ENCODE measurements around the gene DLG4. TPM values are rescaled to one million over a fixed set of nuclear protein-coding genes. Genes with fewer than 3 reads are reported as not detected.

DLG4 gene
- total and polyA plus RNA-seq, 2 donors (not counting 3 experiments of a cell fraction or from before 2014, with no cell fraction given) = 14.9 to 34.6 TPM

DNA sequence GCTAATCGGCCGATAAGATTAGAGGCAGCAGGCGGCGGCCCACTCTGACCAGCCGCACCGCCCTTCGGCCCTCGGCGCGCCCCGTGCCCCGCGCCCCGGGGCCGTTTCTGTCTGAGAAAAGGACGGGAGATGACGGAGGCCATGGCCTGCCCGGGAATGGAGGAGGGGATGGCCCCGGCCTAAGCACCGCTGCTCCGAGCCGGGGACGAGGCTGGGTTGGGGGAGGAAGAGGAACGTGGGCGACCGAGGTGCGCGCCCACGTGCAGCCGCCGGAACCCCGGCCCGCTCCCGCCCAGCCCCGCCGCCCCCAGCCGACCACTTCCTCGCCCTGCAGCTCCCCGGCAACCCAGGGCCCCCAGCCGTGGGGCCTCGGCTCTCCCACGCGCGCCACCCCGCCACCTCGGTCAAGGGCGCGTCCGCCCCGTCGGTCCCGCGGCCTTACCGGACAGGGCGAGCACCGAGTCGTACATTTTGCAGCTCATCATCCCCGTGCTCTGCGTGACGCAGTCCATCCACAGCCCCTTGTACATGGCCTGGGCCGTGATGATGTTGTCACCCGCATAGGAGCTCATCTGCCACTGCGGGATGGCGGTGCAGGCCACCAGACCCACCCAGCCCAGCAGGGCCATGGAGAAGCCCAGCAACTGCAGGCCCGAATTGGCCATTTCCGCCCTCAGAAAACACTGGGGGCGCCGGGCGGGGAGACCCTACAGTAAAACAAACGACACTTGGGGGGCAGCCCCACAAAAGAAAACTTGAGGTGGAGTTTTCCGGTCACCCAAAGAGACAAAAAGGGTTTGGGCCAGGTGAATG is 41.9 kb upstream of the DLG4 start:
- Histone ChIP-seq H4K20me1 (replicated peaks; ENCODE audit: control insufficient read depth, extremely low read depth, insufficient read depth, low read length) (no peaks in the 10 kb centered on the region), H3K27me3 (ENCODE audit: control insufficient read depth in 2 of 2, insufficient read depth in 2 of 2, low read length in 2 of 2) (no peaks in the 10 kb centered on the region), H3K9me1 (replicated peaks; ENCODE audit: control insufficient read depth, extremely low read depth, insufficient read depth, low read length) (no peaks in the 10 kb centered on the region), H3K4me2 (ENCODE audit: insufficient read depth, low read length) (peak overlapping the region; percentile 31), H3K9ac (replicated peaks; ENCODE audit: extremely low read depth, insufficient read depth, low read length) (peak overlapping the region; percentile 29), H3K36me3 (ENCODE audit: control insufficient read depth in 2 of 2, extremely low read depth in 1 of 2, insufficient read depth in 2 of 2, low read length in 2 of 2) (peaks cover under 1 to 12% of the 10 kb centered on the region in 2 experiments), H3K4me3 (replicated peaks in 1 of 3; ENCODE audit: insufficient read depth in 1 of 3, low read depth in 1 of 3, low read length in 3 of 3) (peak overlapping the region; percentile 19 to 35 (median 22)), H2AFZ (ENCODE audit: low read depth, low read length) (peak overlapping the region; percentile 52), H3K79me2 (ENCODE audit: control insufficient read depth, insufficient read depth, low read length) (no peaks in the 10 kb centered on the region), H3K4me1 (ENCODE audit: control insufficient read depth, extremely low read depth, insufficient read depth, low read length) (peaks cover 26% of the 10 kb centered on the region), H3K27ac (ENCODE audit: insufficient read depth, low read depth, low read length) (no peak overlapping the region), H3K9me3 (replicated peaks; ENCODE audit: control insufficient read depth, insufficient read depth, low read length) (no peaks in the 10 kb centered on the region)
- BruUV-seq (replicated peaks) = no TSS peak
- no peak for FAIRE-seq
- intact Hi-C loops (cut with micrococcal nuclease) (loop anchor here (1.0 to 2.0 kb wide), 2 partner anchors 9 to 41 kb away; partner anchors contain the start of gene ELP5), dilution Hi-C loops (cut with MboI; ENCODE audit: extremely low pct_ligation_motif_present, low sequenced_read_pairs) (no loop called here)
- TF ChIP-seq GATA2 (IDR thresholded peaks at IDR 0.05; ENCODE audit: insufficient read depth, insufficient read length, low read depth, low read length) = no peak
- TF ChIP-seq FOS (IDR thresholded peaks at IDR 0.05; ENCODE audit: borderline replicate concordance, insufficient read depth, low read length) = no peak
- no peak for DNase-seq (ENCODE audit: low read depth, low spot score)
- CTCF ChIA-PET = interaction anchor here (1.1 kb wide), 1 partner anchor 36 kb away, joined by 3 read pairs; no protein-coding TSS in a partner anchor
- POLR2A ChIA-PET = no interaction called here

- no peak for FAIRE-seq
- CTCF ChIA-PET = interaction anchor here (0.6 to 1.1 kb wide), 2 partner anchors 36 to 371 kb away, joined by 3 read pairs; no protein-coding TSS in a partner anchor
- H4K20me1 ChIP-seq (replicated peaks; ENCODE audit: control insufficient read depth, extremely low read depth, insufficient read depth, low read length) = no peaks in the 10 kb centered on the region
- TF ChIP-seq JUN (IDR thresholded peaks at IDR 0.05; ENCODE audit: borderline replicate concordance, insufficient read depth, insufficient read length, low read depth) (no peak), GATA2 (IDR thresholded peaks at IDR 0.05; ENCODE audit: insufficient read depth, insufficient read length, low read depth, low read length) (no peak), MYC (IDR thresholded peaks at IDR 0.05; ENCODE audit: low read depth, low read length) (no peak), POLR2AphosphoS5 (IDR thresholded peaks at IDR 0.05; ENCODE audit: insufficient read depth, low read depth, low read length) (peak; percentile 23), EZH2 (IDR thresholded peaks at IDR 0.05; ENCODE audit: borderline replicate concordance, low read depth, low read length, severe bottlenecking) (no peak)
- H3K4me2 ChIP-seq (ENCODE audit: insufficient read depth, low read length) = peak overlapping the region; percentile 31
- H3K9ac ChIP-seq (replicated peaks; ENCODE audit: extremely low read depth, insufficient read depth, low read length) = peak overlapping the region; percentile 29
- no peak overlapping the region for H3K27ac ChIP-seq (ENCODE audit: insufficient read depth, low read depth, low read length)
- no peaks in the 10 kb centered on the region for H3K27me3 ChIP-seq (ENCODE audit: control insufficient read depth in 2 of 2, insufficient read depth in 2 of 2, low read length in 2 of 2)
- H3K9me3 ChIP-seq (replicated peaks; ENCODE audit: control insufficient read depth, insufficient read depth, low read length) = no peaks in the 10 kb centered on the region
- DNase-seq (ENCODE audit: low read depth, low spot score) = no peak
- H2AFZ ChIP-seq (ENCODE audit: low read depth, low read length) = peak overlapping the region; percentile 52
- peak overlapping the region; percentile 8 to 19 (median 13) for H3K4me3 ChIP-seq (replicated peaks in 1 of 3; ENCODE audit: insufficient read depth in 1 of 3, low read depth in 1 of 3, low read length in 3 of 3)
- H3K4me1 ChIP-seq (ENCODE audit: control insufficient read depth, extremely low read depth, insufficient read depth, low read length) = peaks cover 26% of the 10 kb centered on the region
- no TSS peak for BruUV-seq (replicated peaks)
- no peaks in the 10 kb centered on the region for H3K9me1 ChIP-seq (replicated peaks; ENCODE audit: control insufficient read depth, extremely low read depth, insufficient read depth, low read length)
- dilution Hi-C loops (cut with MboI; ENCODE audit: extremely low pct_ligation_motif_present, low sequenced_read_pairs) = no loop called here
- intact Hi-C loops (cut with micrococcal nuclease) = loop anchor here (1.0 to 2.0 kb wide), 2 partner anchors 9 to 40 kb away; partner anchors contain the start of gene ELP5
- POLR2A ChIA-PET = no interaction called here
- H3K36me3 ChIP-seq (ENCODE audit: control insufficient read depth in 2 of 2, extremely low read depth in 1 of 2, insufficient read depth in 2 of 2, low read length in 2 of 2) = peaks cover 3 to 15% of the 10 kb centered on the region in 2 experiments
- no peaks in the 10 kb centered on the region for H3K79me2 ChIP-seq (ENCODE audit: control insufficient read depth, insufficient read depth, low read length)
Observed at GRCh38 chr17:7260651-7261378, 41.2 kb upstream of the DLG4 start.

Data from endothelial cell of umbilical vein (primary cell).